HEK293T (cell line): Measurements from ENCODE around the gene RIMBP2.

Source experiments
- CTCF ChIA-PET: fragments of 350-600 bp; formaldehyde crosslinking; extraction: SDS; loops from one replicate; lab custom pipeline; 2021; ENCODE audit warnings: antibody characterized with exemption, inconsistent platforms; lab: Yijun Ruan, JAX
- POLR2A ChIA-PET: fragments of 350-600 bp; formaldehyde crosslinking; extraction: SDS; loops from one replicate; lab custom pipeline; 2020; ENCODE audit warnings: antibody characterized with exemption, inconsistent platforms; lab: Yijun Ruan, JAX
- DNase-seq: peaks from one replicate; pipeline ENCODE4 v3.0.0; 2012; ENCODE audit warnings: mixed read lengths; ENCODE audit errors: extremely low spot score
- ARNT ChIP-seq: fragments of 450-650 bp; IDR thresholded peaks from 2 replicates; pipeline ENCODE4 v1.6.1; 2017; ENCODE audit warnings: mild to moderate bottlenecking
- BHLHE40 ChIP-seq: fragments of 450-650 bp; IDR thresholded peaks from 2 replicates; pipeline ENCODE4 v1.6.1; 2016; ENCODE audit warnings: mild to moderate bottlenecking, moderate library complexity, borderline replicate concordance
- CTBP1 ChIP-seq: fragments of 450-650 bp; IDR thresholded peaks from 2 replicates; pipeline ENCODE4 v1.6.1; 2016; ENCODE audit warnings: borderline replicate concordance
- ELF4 ChIP-seq: fragments of 450-650 bp; IDR thresholded peaks from 2 replicates; pipeline ENCODE4 v1.6.1; 2017; ENCODE audit warnings: antibody characterized with exemption
- FOXA1 ChIP-seq: fragments of 450-650 bp; IDR thresholded peaks from 2 replicates; pipeline ENCODE4 v1.6.1; 2016; ENCODE audit warnings: mild to moderate bottlenecking
- FOXK2 ChIP-seq: fragments of 450-650 bp; IDR thresholded peaks from 2 replicates; pipeline ENCODE4 v1.6.1; 2016; ENCODE audit warnings: mild to moderate bottlenecking
- FOXM1 ChIP-seq: fragments of 450-650 bp; IDR thresholded peaks from 2 replicates; pipeline ENCODE4 v1.6.1; 2017; ENCODE audit warnings: mild to moderate bottlenecking, borderline replicate concordance
- HDGF ChIP-seq: fragments of 450-650 bp; IDR thresholded peaks from 2 replicates; pipeline ENCODE4 v1.6.1; 2017; ENCODE audit warnings: antibody characterized with exemption, borderline replicate concordance
- L3MBTL2 ChIP-seq: fragments of 450-650 bp; conservative IDR thresholded peaks from 2 replicates; pipeline ENCODE4 v1.6.1; 2016; ENCODE audit warnings: mild to moderate bottlenecking
- LEF1 ChIP-seq: fragments of 450-650 bp; IDR thresholded peaks from 2 replicates; pipeline ENCODE4 v1.6.1; 2017; ENCODE audit warnings: mild to moderate bottlenecking, borderline replicate concordance
- NFRKB ChIP-seq: fragments of 450-650 bp; IDR thresholded peaks from 2 replicates; pipeline ENCODE4 v1.6.1; 2016; ENCODE audit warnings: mild to moderate bottlenecking, moderate library complexity
- PKNOX1 ChIP-seq: fragments of 450-650 bp; IDR thresholded peaks from 2 replicates; pipeline ENCODE4 v1.6.1; 2016
- SP1 ChIP-seq: fragments of 450-650 bp; IDR thresholded peaks from 2 replicates; pipeline ENCODE4 v1.6.1; 2017
- SUZ12 ChIP-seq: fragments of 450-650 bp; IDR thresholded peaks from 2 replicates; pipeline ENCODE4 v1.6.1; 2016; ENCODE audit warnings: mild to moderate bottlenecking
- TARDBP ChIP-seq: fragments of 450-650 bp; IDR thresholded peaks from 2 replicates; pipeline ENCODE4 v1.6.1; 2016
- ZNF384 ChIP-seq: fragments of 450-650 bp; IDR thresholded peaks from 2 replicates; pipeline ENCODE4 v1.6.1; 2016

Gene RIMBP2

GRCh38 chr12:130433411-130433810 is 282.7 kb downstream of the RIMBP2 start:
- no peak for DNase-seq
- ChIA-PET POLR2A (no interaction called here), CTCF (interaction anchor here (0.6 kb wide), 1 partner anchor 270 kb away, joined by 3 read pairs; no protein-coding TSS in a partner anchor)
- TF ChIP-seq SP1: no peak
- no peak for TF ChIP-seq ELF4
- TF ChIP-seq SUZ12: no peak
- no peak for TF ChIP-seq FOXK2
- TF ChIP-seq ZNF384: no peak
- TF ChIP-seq PKNOX1: no peak
- TF ChIP-seq NFRKB: no peak
- TF ChIP-seq FOXM1: no peak
- TF ChIP-seq HDGF: no peak

GRCh38 chr12:130431176-130431575 is 284.9 kb downstream of the RIMBP2 start:
- POLR2A ChIA-PET: no interaction called here
- TF ChIP-seq LEF1: no peak
- no peak for TF ChIP-seq PKNOX1
- TF ChIP-seq ARNT: no peak
- TF ChIP-seq BHLHE40: no peak
- no peak for TF ChIP-seq L3MBTL2
- no peak for TF ChIP-seq SUZ12
- TF ChIP-seq ELF4: no peak
- no peak for TF ChIP-seq FOXK2
- no peak for TF ChIP-seq FOXA1
- no peak for TF ChIP-seq TARDBP
- TF ChIP-seq HDGF: no peak
- no peak for TF ChIP-seq FOXM1
- TF ChIP-seq NFRKB: no peak
- no peak for TF ChIP-seq SP1
- TF ChIP-seq CTBP1: no peak
- TF ChIP-seq ZNF384: no peak
- CTCF ChIA-PET: no interaction called here

GRCh38 chr12:130429656-130430505 is 286.2 kb downstream of the RIMBP2 start:
- ChIA-PET POLR2A (no interaction called here), CTCF (no interaction called here)
- TF ChIP-seq L3MBTL2 (no peak), ARNT (no peak), SUZ12 (no peak), LEF1 (no peak), FOXM1 (no peak), ELF4 (no peak), TARDBP (no peak), FOXA1 (no peak), SP1 (no peak), BHLHE40 (no peak), FOXK2 (no peak), NFRKB (no peak), HDGF (no peak), CTBP1 (no peak), PKNOX1 (no peak), ZNF384 (no peak)
- DNase-seq: no peak

More at GRCh38 chr12:130431176-130431575, 284.9 kb downstream of the RIMBP2 start:
- DNase-seq: no peak

GRCh38 chr12:130428116-130428515 is 288.0 kb downstream of the RIMBP2 start:
- POLR2A ChIA-PET: no interaction called here
- no peak for DNase-seq
- TF ChIP-seq CTBP1 (no peak), NFRKB (no peak), SP1 (no peak), HDGF (no peak), FOXA1 (no peak), ARNT (no peak), BHLHE40 (no peak), L3MBTL2 (no peak), FOXK2 (no peak), ELF4 (no peak), FOXM1 (no peak), LEF1 (no peak), SUZ12 (no peak), TARDBP (no peak), ZNF384 (no peak), PKNOX1 (no peak)
- CTCF ChIA-PET: no interaction called here

GRCh38 chr12:130427381-130427887 is 288.7 kb downstream of the RIMBP2 start:
- no peak for TF ChIP-seq FOXK2
- no peak for TF ChIP-seq ARNT
- no peak for TF ChIP-seq ELF4
- no peak for TF ChIP-seq LEF1
- TF ChIP-seq FOXM1: no peak
- TF ChIP-seq TARDBP: no peak
- no peak for TF ChIP-seq HDGF
- no peak for TF ChIP-seq L3MBTL2
- TF ChIP-seq SP1: no peak
- no peak for TF ChIP-seq BHLHE40
- no peak for TF ChIP-seq ZNF384
- POLR2A ChIA-PET: no interaction called here
- no peak for DNase-seq
- CTCF ChIA-PET: no interaction called here
